Measurements from ENCODE around the gene DQX1.
"Not testable (repeated sequence)": the region's sequence is repeated elsewhere in the genome, so short reads cannot be mapped to it uniquely, and the experiment has no call there.

DQX1 gene

GRCh38 chr2:74567881-74568280 lies 41.9 kb upstream of the DQX1 start:
- H3K27ac ChIP-seq, result no peak overlapping the region
- TF ChIP-seq CTCF (conservative IDR thresholded peaks at IDR 0.05), result no peak

- TF ChIP-seq CTCF (conservative IDR thresholded peaks at IDR 0.05), result no peak
- H3K27ac ChIP-seq, result no peak overlapping the region
Observed at GRCh38 chr2:74566754-74567085, 40.7 kb upstream of the DQX1 start.

GRCh38 chr2:74566076-74566753 lies 40.2 kb upstream of the DQX1 start:
- H3K27ac ChIP-seq, result no peak overlapping the region
- no peak for TF ChIP-seq CTCF (conservative IDR thresholded peaks at IDR 0.05)

- no peak overlapping the region for H3K27ac ChIP-seq
- TF ChIP-seq CTCF (conservative IDR thresholded peaks at IDR 0.05), result no peak
Observed at GRCh38 chr2:74564222-74564621, 38.2 kb upstream of the DQX1 start.

GRCh38 chr2:74562126-74562775 lies 36.2 kb upstream of the DQX1 start:
- no peak overlapping the region for H3K27ac ChIP-seq
- no peak for TF ChIP-seq CTCF (conservative IDR thresholded peaks at IDR 0.05)

GRCh38 chr2:74561022-74561421 lies 35.0 kb upstream of the DQX1 start:
- not testable (repeated sequence) for H3K27ac ChIP-seq

GRCh38 chr2:74560591-74560990 lies 34.6 kb upstream of the DQX1 start:
- TF ChIP-seq CTCF (conservative IDR thresholded peaks at IDR 0.05), result no peak
- no peak overlapping the region for H3K27ac ChIP-seq

- H3K27ac ChIP-seq, result no peak overlapping the region
- no peak for TF ChIP-seq CTCF (conservative IDR thresholded peaks at IDR 0.05)
Observed at GRCh38 chr2:74559912-74560311, 33.9 kb upstream of the DQX1 start.
